Thyroid gland (tissue), 4 donors: Measurements from ENCODE around the gene NT5C1A. TPM values are rescaled to one million over a fixed set of nuclear protein-coding genes. Genes with fewer than 3 reads are reported as not detected.

Source experiments
- DNase-seq, 2 donors: peaks; one replicate each; pipeline ENCODE4 v3.0.0-alpha.2; 2019
- H3K27ac ChIP-seq, 3 donors: fragments of 200-600 bp; sonication (generic); 1 replicate in 2 of 3; 2 replicates in 1 of 3; pipeline ENCODE4 v1.5.1; 2016 to 2019; ENCODE audit warnings: mild to moderate bottlenecking in 1 of 3, moderate library complexity in 1 of 3
- H3K27me3 ChIP-seq: fragments of 200-600 bp; sonication (generic); one replicate; pipeline ENCODE4 v1.5.1; 2019
- H3K36me3 ChIP-seq, 2 donors: fragments of 200-600 bp; sonication (generic); one replicate each; pipeline ENCODE4 v1.5.1; 2016 to 2019
- H3K4me1 ChIP-seq, 2 donors: fragments of 200-600 bp; sonication (generic); one replicate each; pipeline ENCODE4 v1.5.1; 2017 to 2019
- H3K4me3 ChIP-seq, 3 donors: fragments of 200-600 bp; sonication (generic); replicated peaks in 1 of 3; 1 replicate in 2 of 3; 2 replicates in 1 of 3; pipeline ENCODE4 v1.5.1; 2016; ENCODE audit warnings: mild to moderate bottlenecking in 1 of 3
- H3K9me3 ChIP-seq: fragments of 200-600 bp; sonication (generic); one replicate; pipeline ENCODE4 v1.5.1; 2017
- POLR2A ChIP-seq, 2 donors: fragments of 450-650 bp; IDR thresholded peaks; one replicate each; pipeline ENCODE4 v1.6.1; 2017; ENCODE audit warnings: antibody characterized with exemption in 2 of 2, mild to moderate bottlenecking in 2 of 2, moderate library complexity in 1 of 2
- WGBS, 2 donors: methylation state at CpG; one replicate each; pipeline ENCODE4 v1.1.5; 2017; 5-methylcytosine and 5-hydroxymethylcytosine counted together
- intact Hi-C: fragments of 100-400 bp; cut with DNase I; formaldehyde crosslinking; loops from one replicate; pipeline ENCODE4 v1.15.1; 2023
- total RNA-seq, 4 donors: library from RNA; depleted of rRNA; stranded (reverse); fragments of >200 nt; gene quantifications; one replicate each; pipeline ENCODE4 v1.2.3, GENCODE V29; 2016
- TF ChIP-seq, protein P1 (sequence below), 6 experiments: fragments of 200-600 bp in 3 of 6; fragments of 450-650 bp in 3 of 6; sonication (generic) in 3 of 6; IDR thresholded peaks; one replicate each; pipeline ENCODE4 v1.5.1; 2016 to 2019; ENCODE audit warnings: antibody characterized with exemption in 6 of 6, mild to moderate bottlenecking in 2 of 6, inconsistent platforms in 1 of 6, moderate library complexity in 1 of 6

Gene NT5C1A
- total RNA-seq, 4 donors from 2014 or later: 0.33 to 0.73 TPM; not detected in 2

DNA sequence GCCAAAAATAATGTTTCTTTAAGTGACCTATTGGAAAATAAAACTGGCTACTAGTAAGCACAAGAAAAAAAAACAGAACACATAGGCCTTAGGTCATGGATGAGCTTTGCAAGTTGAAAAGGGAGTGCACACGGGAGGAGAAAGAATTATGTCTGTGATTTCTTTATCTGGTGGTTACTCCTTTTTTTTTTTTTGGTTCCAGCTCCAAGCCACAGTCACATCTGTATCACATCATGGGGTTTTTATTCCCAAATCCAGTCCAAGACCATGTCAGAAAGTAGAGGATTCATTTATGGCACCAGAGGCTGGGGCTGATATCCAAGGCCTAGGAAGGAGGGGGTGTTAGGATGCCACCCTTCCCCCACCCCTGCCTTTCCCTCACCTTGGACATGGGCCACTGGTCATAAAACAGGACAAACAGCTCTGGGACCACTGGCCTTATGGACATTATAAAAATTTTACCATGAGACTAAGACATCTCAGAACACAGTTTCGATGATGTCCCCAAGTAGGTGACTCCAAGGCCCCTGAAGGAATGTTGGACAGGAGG, 22.2 kb downstream of the NT5C1A start:
- no peaks in the 10 kb centered on the region for H3K4me1 ChIP-seq
- no peaks in the 10 kb centered on the region for H3K9me3 ChIP-seq
- 91 to 92% methylated on average over 2 of the region's 2 CpGs for WGBS, 2 donors
- TF ChIP-seq POLR2A (IDR thresholded peaks at IDR 0.05): no peak
- TF ChIP-seq, protein P1, sequence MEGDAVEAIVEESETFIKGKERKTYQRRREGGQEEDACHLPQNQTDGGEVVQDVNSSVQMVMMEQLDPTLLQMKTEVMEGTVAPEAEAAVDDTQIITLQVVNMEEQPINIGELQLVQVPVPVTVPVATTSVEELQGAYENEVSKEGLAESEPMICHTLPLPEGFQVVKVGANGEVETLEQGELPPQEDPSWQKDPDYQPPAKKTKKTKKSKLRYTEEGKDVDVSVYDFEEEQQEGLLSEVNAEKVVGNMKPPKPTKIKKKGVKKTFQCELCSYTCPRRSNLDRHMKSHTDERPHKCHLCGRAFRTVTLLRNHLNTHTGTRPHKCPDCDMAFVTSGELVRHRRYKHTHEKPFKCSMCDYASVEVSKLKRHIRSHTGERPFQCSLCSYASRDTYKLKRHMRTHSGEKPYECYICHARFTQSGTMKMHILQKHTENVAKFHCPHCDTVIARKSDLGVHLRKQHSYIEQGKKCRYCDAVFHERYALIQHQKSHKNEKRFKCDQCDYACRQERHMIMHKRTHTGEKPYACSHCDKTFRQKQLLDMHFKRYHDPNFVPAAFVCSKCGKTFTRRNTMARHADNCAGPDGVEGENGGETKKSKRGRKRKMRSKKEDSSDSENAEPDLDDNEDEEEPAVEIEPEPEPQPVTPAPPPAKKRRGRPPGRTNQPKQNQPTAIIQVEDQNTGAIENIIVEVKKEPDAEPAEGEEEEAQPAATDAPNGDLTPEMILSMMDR (IDR thresholded peaks at IDR 0.05): no peak
- no peak for DNase-seq
- no peaks in the 10 kb centered on the region for H3K36me3 ChIP-seq
- H3K27ac ChIP-seq: no peak overlapping the region
- no peaks in the 10 kb centered on the region for H3K27me3 ChIP-seq
- intact Hi-C loops: no loop called here
- no peak overlapping the region for H3K4me3 ChIP-seq

DNA sequence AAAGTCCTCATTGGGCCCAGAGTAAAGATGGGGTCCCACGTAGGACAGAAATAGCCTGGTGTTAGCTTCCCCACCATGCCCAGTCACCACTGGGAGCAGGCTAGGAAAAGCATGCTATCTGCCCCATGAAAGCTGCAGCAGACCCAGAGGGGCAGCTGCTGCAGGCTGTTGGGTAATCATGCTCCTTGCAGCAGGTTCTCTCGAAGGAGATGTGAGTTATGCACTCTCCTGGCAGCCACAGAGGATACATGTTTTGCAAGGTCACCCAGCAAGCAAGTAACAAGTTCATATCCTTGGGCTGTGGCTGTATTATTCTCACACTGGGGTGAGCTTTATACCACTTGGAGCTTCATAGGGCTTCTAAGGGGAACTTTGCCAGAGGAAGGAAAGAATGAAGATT, 23.4 kb downstream of the NT5C1A start:
- intact Hi-C loops: no loop called here
- Histone ChIP-seq H3K4me1 (no peaks in the 10 kb centered on the region), H3K9me3 (no peaks in the 10 kb centered on the region), H3K27ac (no peak overlapping the region), H3K36me3 (no peaks in the 10 kb centered on the region), H3K27me3 (no peaks in the 10 kb centered on the region), H3K4me3 (no peak overlapping the region)
- TF ChIP-seq, protein P1 (IDR thresholded peaks at IDR 0.05): no peak
- TF ChIP-seq POLR2A (IDR thresholded peaks at IDR 0.05): no peak
- 68 to 97% methylated on average over 2 of the region's 2 CpGs for WGBS, 2 donors
- no peak for DNase-seq

DNA sequence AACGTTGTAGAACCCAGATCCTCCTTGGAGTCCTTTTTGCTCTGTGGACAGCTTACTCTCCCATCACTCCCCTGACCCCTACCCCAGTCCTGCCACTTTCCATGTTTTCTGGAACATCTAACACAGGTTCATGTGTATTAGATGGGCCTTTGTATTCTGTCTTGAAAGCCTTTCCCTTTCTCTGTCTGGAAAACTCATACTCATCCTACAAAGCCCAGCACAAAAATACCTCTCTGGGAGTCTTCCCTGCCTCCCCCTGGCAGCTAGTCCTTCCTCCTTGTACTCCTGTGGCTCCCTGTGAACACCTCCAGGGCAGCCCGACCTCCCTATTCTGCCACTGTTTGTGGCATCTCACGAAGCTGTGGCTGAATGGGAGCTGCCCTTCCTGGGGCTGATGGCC, 24.7 kb downstream of the NT5C1A start:
- intact Hi-C loops: no loop called here
- no peak overlapping the region for H3K4me3 ChIP-seq
- TF ChIP-seq, protein P1 (IDR thresholded peaks at IDR 0.05): no peak
- TF ChIP-seq POLR2A (IDR thresholded peaks at IDR 0.05): no peak
- no peaks in the 10 kb centered on the region for H3K4me1 ChIP-seq
- H3K27me3 ChIP-seq: no peaks in the 10 kb centered on the region
- no peak for DNase-seq
- H3K27ac ChIP-seq: peak overlapping the region in 2 of 3 donors; percentile 23 to 52
- H3K9me3 ChIP-seq: no peaks in the 10 kb centered on the region
- no peaks in the 10 kb centered on the region for H3K36me3 ChIP-seq
- whole genome bisulfite sequencing, 2 donors: 74 to 78% methylated on average over 3 of the region's 3 CpGs

DNA sequence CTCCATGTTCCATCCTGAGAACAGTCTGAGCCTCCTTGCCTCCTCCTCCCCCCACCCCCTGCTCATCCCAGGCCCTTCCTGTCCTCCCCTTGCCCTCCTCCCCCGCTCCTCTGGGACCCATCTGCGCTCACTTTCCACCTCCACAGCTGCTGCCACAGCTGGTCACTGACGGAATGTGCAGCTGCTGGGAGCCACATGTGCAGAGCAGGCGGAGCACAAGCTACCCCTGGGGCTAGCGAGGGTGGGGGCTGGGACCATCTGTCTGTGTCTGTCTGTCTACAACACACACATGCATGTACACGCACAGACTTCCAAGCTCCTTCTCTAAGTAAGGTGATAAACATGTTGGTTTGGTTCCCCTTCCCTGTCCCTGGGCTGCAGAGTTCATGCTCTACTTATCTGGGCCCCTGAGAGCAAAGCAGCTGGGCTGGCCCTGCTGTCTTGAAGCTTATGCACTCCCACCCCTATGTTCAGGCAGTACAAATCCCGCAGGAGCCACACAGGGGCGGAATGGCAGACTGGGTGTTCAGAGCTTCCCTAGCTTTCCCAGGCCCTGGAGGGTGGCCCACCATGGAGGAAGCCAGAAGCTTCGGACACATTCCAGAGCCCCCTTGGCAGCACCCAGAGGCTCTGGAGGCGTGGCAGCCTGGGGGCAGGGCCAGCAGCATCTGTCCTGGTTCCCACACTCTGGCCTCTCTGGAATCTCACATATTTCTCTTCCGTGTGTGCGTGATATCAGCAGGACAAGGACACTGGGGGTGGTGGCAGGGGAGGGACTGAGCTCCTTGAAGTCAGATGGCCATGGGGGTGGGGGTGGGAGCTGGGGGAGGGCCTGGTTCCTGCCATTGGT, 25.4 kb downstream of the NT5C1A start:
- H3K27me3 ChIP-seq: no peaks in the 10 kb centered on the region
- DNase-seq: peak in 1 of 2 donors; percentile 21
- 48 to 53% methylated on average over 8 of the region's 12 CpGs for WGBS, 2 donors
- no peak for TF ChIP-seq POLR2A (IDR thresholded peaks at IDR 0.05)
- TF ChIP-seq, protein P1 (IDR thresholded peaks at IDR 0.05): no peak
- H3K36me3 ChIP-seq: no peaks in the 10 kb centered on the region
- intact Hi-C loops: no loop called here
- H3K27ac ChIP-seq: peak overlapping the region in 1 of 3 donors; percentile 52
- H3K4me3 ChIP-seq: no peak overlapping the region
- no peaks in the 10 kb centered on the region for H3K4me1 ChIP-seq
- no peaks in the 10 kb centered on the region for H3K9me3 ChIP-seq

DNA sequence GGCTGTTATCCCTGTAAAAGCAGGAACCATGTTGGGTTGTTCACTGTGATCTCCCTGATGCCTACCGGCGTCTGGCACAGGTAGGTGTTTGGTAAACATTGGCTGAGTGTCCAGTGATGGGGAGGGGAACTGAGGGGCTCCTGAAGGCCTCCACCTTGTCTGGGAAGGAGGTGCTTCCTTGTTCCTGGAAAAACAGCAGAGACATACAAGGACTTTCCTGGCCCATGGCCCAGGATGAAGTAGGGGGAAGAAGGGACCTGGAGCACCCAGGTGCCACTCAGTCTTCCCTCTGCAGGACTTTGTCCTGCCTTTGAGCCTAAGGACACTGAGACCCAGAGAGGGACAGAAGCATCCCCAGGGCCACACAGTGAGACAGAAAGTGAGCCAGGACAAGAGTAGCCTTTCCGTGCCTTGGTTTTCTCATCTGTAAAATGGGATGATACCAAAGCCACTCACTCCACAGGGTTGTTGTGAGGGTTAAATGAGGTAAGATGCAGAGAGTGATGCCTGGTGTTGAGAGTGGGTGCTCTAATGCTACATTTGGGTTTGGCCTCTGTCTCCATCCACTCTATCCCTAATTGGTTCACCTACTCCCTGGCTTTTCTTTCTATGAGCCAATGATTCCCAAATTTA, 26.4 kb downstream of the NT5C1A start:
- Histone ChIP-seq H3K4me1 (no peaks in the 10 kb centered on the region), H3K36me3 (no peaks in the 10 kb centered on the region), H3K4me3 (no peak overlapping the region), H3K27ac (no peak overlapping the region), H3K9me3 (no peaks in the 10 kb centered on the region), H3K27me3 (no peaks in the 10 kb centered on the region)
- WGBS, 2 donors: 62 to 76% methylated on average over 3 of the region's 3 CpGs
- intact Hi-C loops: no loop called here
- DNase-seq: peak; percentile 29 to 56
- no peak for TF ChIP-seq POLR2A (IDR thresholded peaks at IDR 0.05)
- TF ChIP-seq, protein P1 (IDR thresholded peaks at IDR 0.05): no peak
